HG03432 (cell line): ENCODE data around the gene ERC1.

Experiments used
- ATAC-seq: cut with Tn5 transposase; IDR thresholded peaks from one replicate; pipeline ENCODE4 v1.9.1; 2021; ENCODE audit warnings: mild to moderate bottlenecking, moderate library complexity; ENCODE audit not compliant: unreplicated experiment

Gene ERC1

GRCh38 chr12:1528791-1529190 is 537.8 kb downstream of the ERC1 start:
- no peak for ATAC-seq

- no peak for ATAC-seq
Observed at GRCh38 chr12:1529228-1529861, 538.3 kb downstream of the ERC1 start.

GRCh38 chr12:1529862-1530591 is 539.0 kb downstream of the ERC1 start:
- no peak for ATAC-seq

GRCh38 chr12:1530592-1531152 is 539.6 kb downstream of the ERC1 start:
- no peak for ATAC-seq

GRCh38 chr12:1531153-1531653 is 540.2 kb downstream of the ERC1 start:
- no peak for ATAC-seq

- no peak for ATAC-seq
Observed at GRCh38 chr12:1531654-1532374, 540.8 kb downstream of the ERC1 start.

- no peak for ATAC-seq
Observed at GRCh38 chr12:1532375-1533165, 541.5 kb downstream of the ERC1 start.

- peak; percentile 10 for ATAC-seq
Observed at GRCh38 chr12:1533205-1533601, 542.2 kb downstream of the ERC1 start.

- peak; percentile 46 for ATAC-seq
Observed at GRCh38 chr12:1533602-1534304, 542.7 kb downstream of the ERC1 start.

- peak; percentile 29 for ATAC-seq
Observed at GRCh38 chr12:1534748-1535147, 543.7 kb downstream of the ERC1 start.

GRCh38 chr12:1536817-1537216 is 545.8 kb downstream of the ERC1 start:
- no peak for ATAC-seq

GRCh38 chr12:1539135-1539534 is 548.1 kb downstream of the ERC1 start:
- no peak for ATAC-seq

GRCh38 chr12:1540690-1541089 is 549.7 kb downstream of the ERC1 start:
- no peak for ATAC-seq

GRCh38 chr12:1542599-1542998 is 551.6 kb downstream of the ERC1 start:
- ATAC-seq: no peak

- ATAC-seq: no peak
Observed at GRCh38 chr12:1544996-1545700, 554.1 kb downstream of the ERC1 start.
